DOHH2 (cell line): ENCODE measurements around the gene MFGE8.

Experiments used
- H3F3A ChIP-seq: fragments of 200-600 bp; sonication (generic), shearing (Covaris generic); 2 replicates; pipeline ENCODE4 v1.6.0; 2016; ENCODE audit warnings: antibody characterized with exemption, mild to moderate bottlenecking; ENCODE audit not compliant: control insufficient read depth, insufficient read depth
- H3K27ac ChIP-seq: fragments of 200-600 bp; sonication (generic); 2 replicates; pipeline ENCODE4 v1.5.1; 2014; ENCODE audit warnings: low read depth, mild to moderate bottlenecking, low read length, moderate library complexity
- H3K27me3 ChIP-seq: fragments of 200-600 bp; sonication (generic); 2 replicates; pipeline ENCODE4 v1.6.1; 2014; ENCODE audit warnings: mild to moderate bottlenecking, low read length, mixed read lengths; ENCODE audit not compliant: control insufficient read depth
- H3K36me3 ChIP-seq: fragments of 200-600 bp; sonication (generic); 2 replicates; pipeline ENCODE4 v1.6.1; 2014; ENCODE audit warnings: mild to moderate bottlenecking, low read length, moderate library complexity, mixed read lengths; ENCODE audit not compliant: control insufficient read depth
- H3K4me1 ChIP-seq: fragments of 200-600 bp; sonication (generic); 2 replicates; pipeline ENCODE4 v1.6.1; 2014; ENCODE audit warnings: mild to moderate bottlenecking, low read length, mixed read lengths; ENCODE audit not compliant: control insufficient read depth
- H3K4me2 ChIP-seq: fragments of 200-600 bp; sonication (generic); 2 replicates; pipeline ENCODE4 v1.6.0; 2014; ENCODE audit warnings: mild to moderate bottlenecking, low read length, moderate library complexity
- H3K4me3 ChIP-seq: fragments of 200-600 bp; sonication (generic); 2 replicates; pipeline ENCODE4 v1.5.1; 2014; ENCODE audit warnings: mild to moderate bottlenecking, low read length, mixed read lengths
- H3K79me2 ChIP-seq: fragments of 200-600 bp; sonication (generic); 2 replicates; pipeline ENCODE4 v1.6.1; 2014; ENCODE audit warnings: mild to moderate bottlenecking, low read length, mixed read lengths; ENCODE audit not compliant: control insufficient read depth
- H3K9me2 ChIP-seq: fragments of 200-600 bp; sonication (generic); replicated peaks from 2 replicates; pipeline ENCODE4 v1.6.1; 2014; ENCODE audit warnings: mild to moderate bottlenecking, low read length, mixed read lengths; ENCODE audit not compliant: control insufficient read depth
- H3K9me3 ChIP-seq: fragments of 200-600 bp; sonication (generic); 2 replicates; pipeline ENCODE4 v1.6.1; 2014; ENCODE audit warnings: antibody characterized with exemption, low read length, mixed read lengths; ENCODE audit not compliant: control insufficient read depth, insufficient read depth
- H4K20me1 ChIP-seq: fragments of 200-600 bp; sonication (generic); 2 replicates; pipeline ENCODE4 v1.6.0; 2014; ENCODE audit warnings: low read depth, mild to moderate bottlenecking, antibody characterized with exemption, low read length, moderate library complexity; ENCODE audit not compliant: control insufficient read depth, insufficient read depth
- CTCF ChIP-seq: fragments of 200-600 bp; sonication (generic); IDR thresholded peaks from one replicate; pipeline ENCODE4 v1.5.1; 2014; ENCODE audit warnings: antibody characterized with exemption, mild to moderate bottlenecking, low read depth, low read length; ENCODE audit not compliant: poor library complexity, severe bottlenecking
- EZH2phosphoT487 ChIP-seq: fragments of 200-600 bp; sonication (generic); IDR thresholded peaks from 2 replicates; pipeline ENCODE4 v1.6.1; 2017; ENCODE audit warnings: borderline replicate concordance, mild to moderate bottlenecking, antibody characterized with exemption, low read length, moderate library complexity, mixed read lengths

Gene MFGE8

GRCh38 chr15:88866295-88866881, 46.8 kb downstream of the MFGE8 start:
- no peaks in the 10 kb centered on the region for H3K79me2 ChIP-seq
- no peak overlapping the region for H3K4me2 ChIP-seq
- H3K9me3 ChIP-seq = no peaks in the 10 kb centered on the region
- TF ChIP-seq EZH2phosphoT487 = no peak
- TF ChIP-seq CTCF = no peak
- H3K36me3 ChIP-seq = no peaks in the 10 kb centered on the region
- H3K9me2 ChIP-seq = no peaks in the 10 kb centered on the region
- H3F3A ChIP-seq = no peaks in the 10 kb centered on the region
- H3K4me1 ChIP-seq = no peaks in the 10 kb centered on the region
- no peak overlapping the region for H3K27ac ChIP-seq
- H4K20me1 ChIP-seq = no peaks in the 10 kb centered on the region
- H3K27me3 ChIP-seq = peaks cover 3% of the 10 kb centered on the region; the same call in 1 of the 2 replicates
- H3K4me3 ChIP-seq = no peak overlapping the region

- TF ChIP-seq EZH2phosphoT487 (no peak), CTCF (no peak)
- no peak overlapping the region for H3K4me3 ChIP-seq
- no peak overlapping the region for H3K27ac ChIP-seq
- no peaks in the 10 kb centered on the region for H4K20me1 ChIP-seq
- H3K36me3 ChIP-seq = no peaks in the 10 kb centered on the region
- no peaks in the 10 kb centered on the region for H3K9me3 ChIP-seq
- no peaks in the 10 kb centered on the region for H3K9me2 ChIP-seq
- peaks cover 3% of the 10 kb centered on the region; the same call in 1 of the 2 replicates for H3K27me3 ChIP-seq
- H3K4me2 ChIP-seq = no peak overlapping the region
- H3F3A ChIP-seq = no peaks in the 10 kb centered on the region
- H3K4me1 ChIP-seq = no peaks in the 10 kb centered on the region
- H3K79me2 ChIP-seq = no peaks in the 10 kb centered on the region
These were observed 47.6 kb downstream of the MFGE8 start for GRCh38 chr15:88865498-88866099.

- TF ChIP-seq EZH2phosphoT487 = no peak
- no peaks in the 10 kb centered on the region for H3K9me3 ChIP-seq
- no peaks in the 10 kb centered on the region for H3K79me2 ChIP-seq
- no peak overlapping the region for H3K4me2 ChIP-seq
- no peak overlapping the region for H3K27ac ChIP-seq
- no peaks in the 10 kb centered on the region for H3K36me3 ChIP-seq
- H3K4me3 ChIP-seq = no peak overlapping the region
- H3K27me3 ChIP-seq = peaks cover 3% of the 10 kb centered on the region; the same call in 1 of the 2 replicates
- H3K4me1 ChIP-seq = no peaks in the 10 kb centered on the region
- no peaks in the 10 kb centered on the region for H3F3A ChIP-seq
- H3K9me2 ChIP-seq = no peaks in the 10 kb centered on the region
- H4K20me1 ChIP-seq = no peaks in the 10 kb centered on the region
These were observed 48.2 kb downstream of the MFGE8 start for GRCh38 chr15:88864861-88865497.

- H3K36me3 ChIP-seq = no peaks in the 10 kb centered on the region
- H3F3A ChIP-seq = no peaks in the 10 kb centered on the region
- H3K4me2 ChIP-seq = no peak overlapping the region
- H3K9me2 ChIP-seq = no peaks in the 10 kb centered on the region
- no peak overlapping the region for H3K4me3 ChIP-seq
- H3K4me1 ChIP-seq = no peaks in the 10 kb centered on the region
- peaks cover 3% of the 10 kb centered on the region; the same call in 1 of the 2 replicates for H3K27me3 ChIP-seq
- H3K27ac ChIP-seq = no peak overlapping the region
- H4K20me1 ChIP-seq = no peaks in the 10 kb centered on the region
- H3K9me3 ChIP-seq = no peaks in the 10 kb centered on the region
- TF ChIP-seq CTCF = no peak
- no peak for TF ChIP-seq EZH2phosphoT487
- H3K79me2 ChIP-seq = no peaks in the 10 kb centered on the region
These were observed 49.8 kb downstream of the MFGE8 start for GRCh38 chr15:88863412-88863811.
